Measurements from ENCODE around the gene KRTAP10-8. TPM values are rescaled to one million over a fixed set of nuclear protein-coding genes. Genes with fewer than 3 reads are reported as not detected.
"Not testable (repeated sequence)": the region's sequence is repeated elsewhere in the genome, so short reads cannot be mapped to it uniquely, and the experiment has no call there.

Gene KRTAP10-8
- total RNA-seq, 1 experiment from 2014 or later, result not detected

DNA sequence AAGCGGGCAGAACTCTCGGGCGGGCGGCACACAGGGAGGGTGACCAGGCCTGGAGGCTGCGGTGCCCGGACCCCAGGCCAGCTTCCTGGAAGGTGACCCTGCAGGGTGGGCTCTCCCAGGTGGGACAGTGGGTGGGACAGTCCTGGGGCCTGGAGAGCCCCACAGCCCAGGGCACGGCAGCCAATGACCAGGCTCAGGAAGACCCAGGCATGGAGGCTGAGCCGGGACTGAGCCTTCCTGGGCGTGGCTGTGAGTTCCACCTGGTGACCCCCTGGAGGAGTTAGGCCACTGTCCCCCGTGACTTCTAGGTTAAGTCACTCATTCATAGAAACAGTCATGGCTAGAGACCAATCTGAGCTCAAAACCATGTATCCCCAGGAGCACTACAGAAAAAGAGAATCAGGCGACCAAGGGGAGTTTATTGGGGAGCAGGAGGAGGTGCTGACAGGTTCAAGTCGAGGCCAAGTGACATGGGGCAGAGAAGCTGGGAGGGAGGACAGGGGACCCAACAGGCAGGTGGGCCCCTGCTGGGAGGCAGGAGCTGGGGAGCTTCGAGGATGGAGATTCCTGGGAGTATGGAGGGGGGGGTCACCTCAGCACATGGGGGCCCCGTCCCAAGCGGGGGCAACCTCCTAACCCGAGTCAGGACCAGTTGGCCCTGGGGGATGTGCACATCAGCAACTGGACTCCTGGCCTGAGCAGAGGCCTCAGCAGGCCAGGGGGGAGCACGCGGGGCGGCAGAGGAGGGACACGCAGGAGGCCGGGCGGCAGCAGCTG is 32.6 kb upstream of the KRTAP10-8 start:
- no peak for DNase-seq (ENCODE audit: low read depth)

DNA sequence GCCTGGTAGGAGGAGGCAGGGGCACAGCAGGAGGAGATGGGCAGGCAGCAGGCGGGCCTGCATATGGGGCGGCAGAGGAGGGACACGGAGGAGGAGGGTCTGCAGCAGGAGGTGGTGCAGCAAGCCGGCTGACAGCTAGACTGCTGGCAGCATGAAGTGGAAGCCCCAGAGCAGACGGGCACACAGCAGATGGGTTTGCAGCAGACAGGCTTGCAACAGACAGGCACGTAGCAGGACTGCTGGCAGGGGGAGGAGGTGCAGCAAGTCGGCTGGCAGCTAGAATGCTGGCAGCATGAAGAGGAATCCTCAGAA is 32.1 kb upstream of the KRTAP10-8 start:
- DNase-seq (ENCODE audit: low read depth), result no peak

DNA sequence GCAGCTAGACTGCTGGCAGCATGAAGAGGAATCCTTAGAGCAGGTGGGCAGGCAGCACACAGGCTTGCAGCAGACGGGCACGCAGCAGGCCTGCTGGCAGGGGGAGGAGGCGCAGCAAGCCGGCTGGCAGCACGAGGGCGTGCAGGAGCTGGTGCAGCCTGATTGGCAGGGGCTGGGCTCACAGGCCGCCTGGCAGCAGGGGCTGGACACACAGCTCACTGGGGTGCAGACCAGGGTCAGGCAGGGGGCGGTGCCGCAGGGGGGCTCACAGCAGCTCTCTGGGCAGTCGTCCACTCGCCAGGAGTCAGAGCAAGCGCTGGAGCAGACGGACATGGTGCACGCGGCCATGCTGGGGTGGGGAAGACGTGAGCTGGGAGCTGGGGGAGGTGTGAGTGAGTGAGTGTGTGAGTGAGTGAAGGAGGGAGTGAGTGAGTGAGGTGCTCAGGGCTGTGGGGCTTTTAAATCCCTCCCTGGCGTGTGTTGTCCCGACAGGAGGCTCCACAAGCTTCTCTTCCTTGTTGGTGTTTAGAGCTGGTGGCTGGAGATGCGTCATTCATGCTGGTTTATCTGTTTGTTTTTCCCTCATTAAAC is 31.6 kb upstream of the KRTAP10-8 start, which contains the start of gene KRTAP10-5:
Gene KRTAP10-5 (minus strand): TSS at position 374 of the 591 bp plus-strand sequence. CDS start 26 bp downstream, at position 348.
- not testable (repeated sequence) for DNase-seq (ENCODE audit: low read depth)

DNA sequence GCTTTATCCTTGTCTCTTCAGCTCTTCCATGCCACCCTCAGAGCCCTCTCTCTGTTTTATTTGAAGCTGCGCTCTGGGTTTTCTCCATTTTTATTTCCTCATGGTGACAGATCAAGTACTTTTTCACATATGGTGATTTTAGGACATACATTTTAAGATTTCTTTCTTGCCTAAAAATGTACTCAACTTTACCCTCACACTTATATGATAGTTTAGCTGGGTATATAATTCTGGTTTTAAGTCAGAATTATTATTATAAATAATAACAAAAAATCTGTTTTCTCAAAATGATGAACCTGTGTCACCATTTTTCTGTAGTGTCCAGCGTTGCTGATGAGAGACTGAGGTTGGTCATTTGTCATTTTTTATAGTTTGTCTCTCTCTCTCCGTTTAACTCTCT is 30.7 kb upstream of the KRTAP10-8 start:
- no peak for DNase-seq (ENCODE audit: low read depth)

DNA sequence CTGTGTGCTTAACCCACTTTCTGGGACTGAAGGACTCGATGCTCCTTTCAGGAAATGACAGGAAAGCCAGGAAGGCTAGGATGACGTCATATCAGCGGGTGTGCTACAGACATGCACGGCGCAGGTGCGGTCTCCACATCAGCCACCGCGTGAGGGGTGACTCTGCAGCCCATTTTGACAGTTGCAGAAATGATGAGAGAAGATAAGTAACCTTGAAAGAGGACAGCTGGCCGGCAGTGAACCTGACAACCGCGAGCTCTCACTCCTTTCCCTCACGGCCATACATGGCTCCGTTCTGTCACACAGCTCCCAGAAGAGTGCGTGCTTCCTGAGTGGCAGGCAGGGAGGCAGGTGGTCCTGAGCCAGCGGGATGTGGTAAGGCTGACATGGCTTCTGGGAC is 29.8 kb upstream of the KRTAP10-8 start:
- no peak for DNase-seq (ENCODE audit: low read depth)

DNA sequence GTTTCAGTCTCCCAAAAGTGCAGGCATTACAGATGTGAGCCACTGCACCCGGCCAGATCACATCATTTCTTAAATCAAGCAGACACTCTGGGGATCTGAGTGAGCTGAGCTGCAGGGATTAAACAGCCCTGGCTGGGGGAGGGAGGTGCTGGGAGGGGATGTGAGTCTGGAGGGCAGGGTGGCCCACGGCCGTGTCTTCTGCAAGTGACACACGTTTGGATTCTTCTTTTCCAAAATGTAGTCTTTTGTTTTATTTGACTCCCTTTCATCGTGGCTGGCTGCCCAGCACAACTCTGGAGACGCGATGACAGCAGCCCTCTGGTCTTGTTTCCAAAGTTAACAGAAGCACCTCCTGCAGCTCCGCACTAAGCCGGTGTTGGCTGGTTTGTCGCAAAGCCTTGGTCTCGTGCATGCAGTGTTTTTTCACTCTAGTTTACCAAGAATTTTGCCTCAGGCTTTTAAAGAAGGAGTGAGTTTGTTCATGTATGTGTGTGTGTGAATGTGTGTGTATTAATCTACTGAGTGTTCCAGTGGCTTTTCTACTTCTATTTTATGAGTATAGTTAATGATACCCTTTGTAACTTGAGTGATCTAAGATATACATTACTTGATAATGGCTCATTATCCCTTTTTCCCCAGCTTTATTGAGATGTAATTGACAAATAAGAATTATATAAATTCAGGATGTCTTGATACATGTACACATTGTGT is 28.6 kb upstream of the KRTAP10-8 start:
- peak; percentile 4 for DNase-seq (ENCODE audit: low read depth)

DNA sequence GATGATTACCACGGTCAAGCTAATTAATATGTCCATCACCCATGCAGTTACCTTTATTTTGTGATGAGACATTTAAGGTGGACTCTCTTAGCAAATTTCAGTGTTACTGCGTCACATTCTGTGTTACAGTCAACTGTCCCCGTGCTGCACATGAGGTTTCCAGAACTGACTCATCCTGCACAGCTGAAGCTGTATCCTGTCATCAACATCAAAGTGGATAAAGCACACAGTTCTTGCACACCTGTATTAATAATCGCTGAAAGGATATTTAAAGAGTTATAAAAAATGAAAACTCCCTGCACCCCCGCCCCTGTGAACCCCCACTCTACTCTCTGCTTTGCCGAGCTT is 28.1 kb upstream of the KRTAP10-8 start:
- DNase-seq (ENCODE audit: low read depth), result no peak

DNA sequence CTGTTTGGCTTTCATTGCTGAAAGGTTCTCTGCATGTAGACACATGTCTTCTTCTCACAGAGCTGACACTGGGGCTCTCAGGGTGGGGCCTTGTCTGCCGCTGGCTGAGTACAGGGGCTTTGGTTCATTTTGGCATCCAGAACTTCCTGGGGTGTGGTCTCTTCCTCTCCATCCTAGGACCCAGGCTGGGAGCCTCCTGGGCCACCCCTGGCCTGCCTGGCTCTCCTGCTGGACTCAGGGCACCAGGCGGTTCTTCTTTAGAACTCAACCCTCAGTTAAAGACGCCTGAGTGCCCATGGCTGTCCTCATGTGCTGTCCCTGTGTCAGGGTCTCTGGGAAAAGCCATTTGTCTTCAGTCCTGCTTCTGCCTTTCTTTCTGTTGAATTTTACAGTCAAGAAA is 26.0 kb upstream of the KRTAP10-8 start:
- no peak for DNase-seq (ENCODE audit: low read depth)

DNA sequence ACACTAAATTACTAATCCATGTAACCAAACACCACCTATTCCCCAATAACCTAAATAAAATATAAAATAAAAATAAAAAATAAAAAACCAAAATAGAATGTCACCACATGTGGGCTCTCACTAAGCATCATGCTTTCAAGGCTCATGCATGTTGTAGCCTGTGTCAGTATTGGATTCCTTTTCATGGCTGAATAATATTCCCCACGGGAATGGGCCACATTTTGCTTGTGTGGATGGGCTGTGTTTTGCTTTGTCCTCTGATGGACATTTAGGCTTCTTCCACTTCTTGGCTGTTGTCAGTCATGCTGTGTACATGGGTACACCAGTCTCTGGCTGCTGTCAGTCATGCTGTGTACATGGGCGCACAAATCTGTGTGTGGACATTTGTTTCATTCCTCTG is 22.8 kb upstream of the KRTAP10-8 start:
- DNase-seq (ENCODE audit: low read depth), result no peak

DNA sequence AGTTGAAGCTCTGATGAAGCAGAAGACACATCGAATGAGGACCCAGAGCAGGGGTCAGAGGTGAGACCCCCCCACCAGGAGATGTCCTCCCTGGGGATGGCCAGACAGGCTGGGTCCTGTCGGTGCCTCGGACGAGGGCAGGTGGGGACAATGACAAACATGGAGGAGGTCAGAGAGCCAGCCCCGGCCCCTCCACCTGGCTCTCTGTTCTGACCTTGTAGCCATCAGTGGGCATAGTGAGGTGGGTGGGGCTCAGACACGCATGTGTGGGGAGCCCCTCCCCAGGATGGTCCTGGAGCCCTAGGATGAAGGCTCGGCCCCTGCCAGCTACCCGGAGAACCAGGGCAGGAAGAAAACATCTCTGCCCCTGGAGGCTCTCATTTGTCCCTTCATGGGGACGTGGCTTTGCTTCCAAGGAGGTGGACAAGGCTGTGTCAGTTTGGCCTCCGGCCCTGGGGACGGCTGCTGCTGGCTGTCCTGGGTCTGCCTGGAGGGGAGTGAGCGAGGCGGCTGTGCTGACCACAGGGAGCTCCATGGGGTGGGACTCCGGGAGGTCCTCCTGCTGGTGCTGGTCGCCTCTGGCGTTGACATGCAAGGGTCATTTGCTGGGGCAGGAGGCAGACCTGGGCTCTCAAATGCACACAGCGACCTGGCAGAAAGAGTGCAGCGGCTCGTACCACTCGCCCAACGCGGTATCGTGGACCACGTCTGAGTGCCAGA is 22.1 kb upstream of the KRTAP10-8 start:
- DNase-seq (ENCODE audit: low read depth), result no peak

DNA sequence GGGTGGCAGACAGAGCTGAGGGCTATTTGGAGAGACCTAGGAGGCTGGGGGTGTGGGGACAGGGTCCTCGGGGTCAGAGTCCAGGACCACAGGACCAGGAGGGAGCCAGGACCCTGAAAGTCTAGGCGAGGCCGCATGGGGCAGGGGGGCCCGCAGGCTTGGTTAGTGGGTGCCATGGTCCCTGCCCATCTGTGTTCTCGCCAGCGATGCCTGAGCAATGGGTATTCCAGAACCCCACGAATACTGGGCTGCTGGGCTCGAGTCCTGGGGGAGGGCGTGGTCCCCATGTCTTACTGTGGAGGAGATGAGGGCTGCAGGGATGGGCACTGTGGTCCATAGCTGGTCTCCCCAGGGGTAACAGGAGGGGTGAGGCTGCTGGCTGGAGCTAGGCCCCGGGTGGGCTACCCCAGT is 21.6 kb upstream of the KRTAP10-8 start:
- DNase-seq (ENCODE audit: low read depth), result no peak

DNA sequence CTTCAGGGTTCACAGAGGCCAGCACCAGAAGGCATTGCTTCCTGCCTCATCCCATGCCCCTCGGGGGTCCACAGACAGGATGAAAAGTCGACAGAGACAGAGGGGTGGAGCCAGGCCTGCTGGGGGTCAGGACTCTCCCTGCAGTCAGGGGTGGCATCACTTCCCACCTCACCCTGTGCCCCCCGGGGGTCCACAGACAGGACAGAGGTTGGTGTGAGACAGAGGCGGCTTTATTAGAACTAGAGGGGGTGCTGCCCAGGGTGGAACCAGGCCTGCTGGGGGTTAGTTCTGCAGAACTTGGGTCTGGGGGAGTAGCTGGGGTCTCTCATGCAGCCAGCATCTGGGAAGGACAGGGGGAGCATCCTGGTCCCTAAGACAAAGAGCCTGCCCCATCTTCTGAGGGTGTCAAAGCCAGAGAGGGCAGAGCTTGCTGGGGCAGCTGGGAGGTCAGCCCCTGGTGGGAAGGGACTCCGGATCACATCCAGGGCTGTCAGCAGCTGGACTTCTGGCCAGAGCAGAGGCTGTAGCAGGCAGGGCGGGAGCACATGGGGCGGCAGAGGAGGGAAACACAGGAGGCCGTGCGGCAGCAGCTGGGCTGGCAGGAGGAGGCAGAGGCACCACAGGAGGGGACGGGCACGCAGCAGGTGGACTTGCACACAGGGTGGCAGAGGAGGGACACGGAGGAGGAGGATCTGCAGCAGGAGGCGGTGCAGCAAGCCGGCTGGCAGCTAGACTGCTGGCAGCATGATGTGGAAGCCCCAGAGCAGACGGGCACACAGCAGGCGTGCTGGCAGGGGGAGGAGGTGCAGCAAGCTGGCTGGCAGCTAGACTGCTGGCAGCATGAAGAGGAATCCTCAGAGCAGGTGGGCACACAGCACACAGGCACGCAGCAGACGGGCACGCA is 20.7 kb upstream of the KRTAP10-8 start:
- DNase-seq (ENCODE audit: low read depth), result not testable (repeated sequence)

DNA sequence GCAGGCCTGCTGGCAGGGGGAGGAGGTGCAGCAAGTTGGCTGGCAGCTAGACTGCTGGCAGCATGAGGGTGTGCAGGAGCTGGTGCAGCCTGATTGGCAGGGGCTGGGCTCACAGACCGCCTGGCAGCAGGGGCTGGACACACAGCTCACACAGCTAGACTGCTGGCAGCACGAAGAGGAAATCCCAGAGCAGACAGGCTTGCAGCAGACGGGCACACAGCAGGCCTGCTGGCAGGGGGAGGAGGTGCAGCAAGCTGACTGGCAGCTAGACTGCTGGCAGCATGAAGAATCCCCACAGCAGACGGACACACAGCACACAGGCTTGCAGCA is 20.1 kb upstream of the KRTAP10-8 start:
- DNase-seq (ENCODE audit: low read depth), result not testable (repeated sequence)

DNA sequence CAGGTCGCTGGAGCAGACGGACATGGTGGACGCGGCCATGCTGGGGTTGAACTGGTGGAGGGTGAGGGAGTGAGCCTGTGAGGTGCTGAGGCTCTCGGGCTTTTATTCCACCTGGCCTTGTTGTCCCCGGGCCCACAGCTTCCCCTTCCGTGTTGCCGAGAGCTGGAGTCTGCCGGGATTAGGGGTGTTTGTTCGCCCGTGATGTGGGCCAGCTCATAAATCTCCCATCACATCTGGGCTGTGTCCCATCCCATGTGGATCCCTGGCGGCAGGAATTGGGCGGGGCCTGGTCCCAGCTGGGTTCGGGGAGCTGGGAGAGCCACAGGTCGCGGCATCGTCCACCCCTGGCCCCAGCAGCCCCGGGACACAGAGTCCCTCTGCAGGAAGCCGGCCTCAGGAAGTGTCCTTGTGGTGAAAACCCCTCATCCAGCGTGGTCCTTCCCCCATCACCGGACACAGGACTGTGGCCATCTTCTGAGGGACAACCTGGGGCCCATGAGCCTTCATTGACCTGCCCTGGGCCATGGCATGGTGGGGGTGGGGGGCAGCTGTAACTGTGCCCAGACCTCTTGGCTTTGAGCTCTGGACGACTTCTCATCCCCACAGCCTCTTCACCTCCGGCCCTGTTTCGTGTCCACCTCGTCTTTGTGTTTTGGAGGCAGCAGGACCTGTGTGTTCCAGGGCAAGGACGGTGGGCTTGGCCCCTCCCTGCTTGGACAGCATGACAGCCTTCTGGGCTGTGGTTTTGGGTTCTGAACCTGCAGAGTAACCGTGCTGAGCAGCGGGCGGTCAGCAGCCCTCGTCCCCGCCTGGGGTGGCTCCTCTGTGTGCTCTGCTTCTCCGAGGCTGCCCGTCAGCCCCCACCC is 19.2 kb upstream of the KRTAP10-8 start, which contains the start of gene KRTAP10-6:
Gene KRTAP10-6 (minus strand): TSS at position 60 of the 866 bp plus-strand sequence. CDS start 21 bp downstream, at position 39.
- DNase-seq (ENCODE audit: low read depth), result no peak

DNA sequence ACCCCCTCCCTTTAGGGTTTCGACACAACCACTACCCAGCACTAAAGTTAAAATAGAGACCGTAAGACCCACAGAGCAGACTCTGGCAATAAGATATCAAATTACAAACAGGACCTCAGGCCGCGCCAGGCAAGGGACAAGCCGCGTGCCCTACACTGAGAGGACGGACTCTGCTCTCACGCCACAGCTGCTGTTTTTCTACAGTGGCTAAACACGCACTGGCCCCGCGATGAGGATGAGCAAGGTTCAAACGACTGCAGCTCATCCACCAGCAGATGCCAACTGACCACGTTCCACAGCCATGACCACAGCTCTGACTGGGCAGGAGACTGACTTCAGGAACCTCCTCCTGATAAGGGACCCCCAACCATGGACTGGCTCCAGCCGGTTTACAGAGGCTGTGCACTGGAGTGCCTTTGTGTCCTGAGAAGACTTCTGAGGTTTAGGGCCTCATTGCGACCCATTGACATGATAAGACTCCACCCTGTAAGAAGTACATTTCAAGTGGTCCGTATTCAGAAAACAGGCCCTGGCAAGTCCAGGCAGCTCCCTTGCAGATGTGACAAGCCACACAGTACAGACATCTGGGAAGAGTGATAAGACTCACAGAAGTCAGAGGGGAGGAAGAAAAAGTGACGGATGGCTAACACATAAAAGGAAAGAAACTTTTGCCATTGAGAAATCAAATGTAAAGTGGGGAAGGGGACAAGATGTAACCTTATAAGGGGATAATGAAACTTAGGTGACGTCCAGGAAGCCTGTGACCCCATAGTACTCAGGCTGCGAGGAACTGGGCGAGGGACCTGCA is 18.1 kb upstream of the KRTAP10-8 start:
- peak; percentile 24 for DNase-seq (ENCODE audit: low read depth)

DNA sequence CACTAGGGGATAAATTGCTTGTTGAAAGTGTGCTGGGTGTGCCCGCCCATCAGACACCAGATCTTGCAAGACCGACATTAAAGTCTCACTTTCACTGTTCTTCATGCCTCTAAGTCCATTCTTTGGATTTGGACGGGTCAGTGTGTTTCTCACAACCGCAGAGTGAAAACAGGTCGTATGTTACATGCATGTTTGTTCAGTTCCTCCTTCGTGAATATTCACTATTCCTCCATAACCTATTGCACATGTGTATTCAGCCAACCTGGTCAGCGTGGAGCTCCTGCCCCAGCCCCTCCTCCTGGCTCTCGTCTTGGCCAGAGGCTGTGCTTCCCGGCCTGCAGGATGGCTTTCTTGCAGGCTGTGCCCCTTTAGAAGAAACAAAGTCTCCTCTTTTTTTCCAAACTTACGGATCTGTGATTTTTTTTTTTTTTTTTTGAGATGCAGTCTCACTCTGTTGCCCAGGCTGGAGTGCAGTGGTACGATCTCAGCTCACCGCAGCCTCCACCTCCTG is 17.4 kb upstream of the KRTAP10-8 start:
- no peak for DNase-seq (ENCODE audit: low read depth)

DNA sequence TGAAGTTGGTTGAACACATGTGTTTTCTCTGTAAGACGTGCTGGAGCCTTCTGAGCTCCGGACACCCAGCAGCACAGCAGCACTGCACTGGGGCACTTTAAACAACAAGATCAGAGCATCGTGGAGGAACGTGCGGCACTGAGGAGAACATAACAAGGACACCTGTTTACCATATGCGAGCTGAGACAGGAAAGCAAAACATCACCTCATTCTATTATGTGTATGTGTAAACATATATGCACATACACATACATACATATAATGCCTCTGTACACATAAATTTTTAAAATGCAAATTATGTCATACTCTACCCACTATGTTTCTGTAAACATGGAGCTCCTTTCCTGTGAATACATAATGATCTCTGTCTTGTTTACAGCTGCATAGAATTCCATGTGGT is 16.4 kb upstream of the KRTAP10-8 start:
- DNase-seq (ENCODE audit: low read depth), result no peak

DNA sequence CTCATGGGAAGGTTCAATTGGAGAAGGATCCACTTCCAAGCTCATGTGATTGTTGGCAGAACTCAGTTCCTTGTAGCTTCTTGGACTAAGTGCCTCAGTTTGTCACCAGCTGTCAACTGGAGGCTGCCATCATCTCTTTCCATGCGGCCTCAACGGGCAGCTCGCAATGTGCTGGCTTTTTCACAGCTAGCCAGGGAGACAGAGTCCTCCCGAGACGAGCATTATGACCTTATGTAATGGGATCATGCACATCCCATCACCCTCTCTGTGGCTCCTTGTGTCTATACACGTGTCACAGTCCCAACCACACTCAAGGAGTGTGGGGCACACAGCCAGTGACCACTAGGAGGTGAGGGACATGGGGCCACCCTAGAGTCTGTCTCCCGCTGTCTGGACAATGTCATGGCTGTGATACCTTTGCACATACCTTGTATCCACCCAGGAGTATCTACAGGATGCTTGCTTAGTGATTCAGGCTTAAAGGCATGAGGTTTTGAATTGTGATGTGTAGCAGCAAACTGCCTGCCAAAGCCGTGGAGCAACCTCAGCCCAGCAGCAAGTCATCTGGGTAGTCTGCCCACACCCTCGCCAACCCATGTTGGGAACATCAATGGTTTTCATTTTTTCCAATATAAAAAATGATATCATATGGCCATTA is 15.7 kb upstream of the KRTAP10-8 start:
- DNase-seq (ENCODE audit: low read depth), result no peak

DNA sequence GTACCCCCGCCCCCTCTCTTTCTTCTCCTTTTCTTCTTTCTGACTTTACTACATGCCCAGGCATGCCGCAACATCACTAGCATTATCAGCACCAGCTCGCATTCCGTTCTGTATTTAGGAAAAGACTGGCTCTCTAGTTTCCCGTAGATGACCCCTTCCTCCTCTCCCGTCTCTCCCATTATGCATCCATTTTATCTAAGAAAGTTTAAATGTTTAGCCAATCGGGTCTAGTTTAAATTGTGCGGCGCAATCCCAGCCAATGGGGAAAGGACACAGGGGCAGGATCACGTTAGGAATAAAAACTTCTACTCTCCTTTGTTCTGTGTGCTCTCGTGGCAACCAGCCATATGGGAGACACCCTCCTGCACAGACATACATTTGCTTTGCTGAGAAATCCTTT is 13.8 kb upstream of the KRTAP10-8 start:
- DNase-seq (ENCODE audit: low read depth), result no peak

Measured in RPMI7951 (cell line).